ENCODE data around the gene DNAJC15. TPM values are rescaled to one million over a fixed set of nuclear protein-coding genes. Genes with fewer than 3 reads are reported as not detected.

DNAJC15 gene
- polyA plus RNA-seq, 1 donor from 2014 or later = 36.7 TPM

GRCh38 chr13:43102304-43102703 lies 78.9 kb downstream of the DNAJC15 start:
- H3K4me1 Mint-ChIP-seq = peaks cover 2 to 13% (median 12%) of the 10 kb centered on the region in 3 donors
- peaks cover 1 to 6% (median 1%) of the 10 kb centered on the region in 3 donors for H3K9me3 Mint-ChIP-seq
- no peak overlapping the region for H3K4me3 Mint-ChIP-seq
- no peaks in the 10 kb centered on the region for H3K27me3 Mint-ChIP-seq
- peaks cover 10% of the 10 kb centered on the region for H3K36me3 Mint-ChIP-seq
- H3K27ac Mint-ChIP-seq = no peak overlapping the region

GRCh38 chr13:43107780-43108179 lies 84.4 kb downstream of the DNAJC15 start:
- Mint-ChIP-seq H3K9me3 (no peaks in the 10 kb centered on the region), H3K27me3 (no peaks in the 10 kb centered on the region), H3K4me3 (no peak overlapping the region), H3K4me1 (peaks cover 0 to 3% (median 1%) of the 10 kb centered on the region in 3 donors), H3K27ac (no peak overlapping the region), H3K36me3 (no peaks in the 10 kb centered on the region)

- no peak overlapping the region for H3K27ac Mint-ChIP-seq
- no peaks in the 10 kb centered on the region for H3K9me3 Mint-ChIP-seq
- H3K27me3 Mint-ChIP-seq = no peaks in the 10 kb centered on the region
These were observed 86.7 kb downstream of the DNAJC15 start for GRCh38 chr13:43110036-43110435.

GRCh38 chr13:43110658-43111057 lies 87.3 kb downstream of the DNAJC15 start:
- Mint-ChIP-seq H3K36me3 (no peaks in the 10 kb centered on the region), H3K9me3 (no peaks in the 10 kb centered on the region), H3K27me3 (no peaks in the 10 kb centered on the region), H3K4me3 (no peak overlapping the region), H3K27ac (no peak overlapping the region), H3K4me1 (no peaks in the 10 kb centered on the region)

More at GRCh38 chr13:43110036-43110435, 86.7 kb downstream of the DNAJC15 start:
- Mint-ChIP-seq H3K4me1 (no peaks in the 10 kb centered on the region), H3K4me3 (no peak overlapping the region), H3K36me3 (no peaks in the 10 kb centered on the region)

GRCh38 chr13:43111559-43112400 lies 88.4 kb downstream of the DNAJC15 start:
- H3K27ac Mint-ChIP-seq = peak overlapping the region in 1 of 3 donors; percentile 5
- no peaks in the 10 kb centered on the region for H3K27me3 Mint-ChIP-seq
- H3K4me1 Mint-ChIP-seq = no peaks in the 10 kb centered on the region
- no peaks in the 10 kb centered on the region for H3K9me3 Mint-ChIP-seq
- H3K36me3 Mint-ChIP-seq = no peaks in the 10 kb centered on the region
- H3K4me3 Mint-ChIP-seq = no peak overlapping the region

GRCh38 chr13:43113603-43114002 lies 90.2 kb downstream of the DNAJC15 start:
- H3K36me3 Mint-ChIP-seq = no peaks in the 10 kb centered on the region
- no peaks in the 10 kb centered on the region for H3K9me3 Mint-ChIP-seq
- no peak overlapping the region for H3K4me3 Mint-ChIP-seq
- H3K27ac Mint-ChIP-seq = no peak overlapping the region
- no peaks in the 10 kb centered on the region for H3K27me3 Mint-ChIP-seq
- no peaks in the 10 kb centered on the region for H3K4me1 Mint-ChIP-seq

GRCh38 chr13:43114504-43114903 lies 91.1 kb downstream of the DNAJC15 start:
- Mint-ChIP-seq H3K4me1 (no peaks in the 10 kb centered on the region), H3K27ac (no peak overlapping the region), H3K4me3 (no peak overlapping the region), H3K9me3 (no peaks in the 10 kb centered on the region), H3K27me3 (peaks cover 2% of the 10 kb centered on the region), H3K36me3 (no peaks in the 10 kb centered on the region)

- Mint-ChIP-seq H3K4me3 (no peak overlapping the region), H3K9me3 (no peaks in the 10 kb centered on the region), H3K4me1 (no peaks in the 10 kb centered on the region), H3K36me3 (no peaks in the 10 kb centered on the region), H3K27ac (peak overlapping the region in 1 of 3 donors; percentile 27), H3K27me3 (peaks cover 2% of the 10 kb centered on the region)
These were observed 91.8 kb downstream of the DNAJC15 start for GRCh38 chr13:43115141-43115540.

GRCh38 chr13:43116242-43116641 lies 92.9 kb downstream of the DNAJC15 start:
- Mint-ChIP-seq H3K4me3 (no peak overlapping the region), H3K27me3 (peaks cover 2% of the 10 kb centered on the region), H3K27ac (no peak overlapping the region), H3K9me3 (no peaks in the 10 kb centered on the region), H3K4me1 (no peaks in the 10 kb centered on the region), H3K36me3 (no peaks in the 10 kb centered on the region)

- H3K27me3 Mint-ChIP-seq = peaks cover 2% of the 10 kb centered on the region
- no peaks in the 10 kb centered on the region for H3K4me1 Mint-ChIP-seq
- H3K4me3 Mint-ChIP-seq = no peak overlapping the region
- no peaks in the 10 kb centered on the region for H3K9me3 Mint-ChIP-seq
- H3K27ac Mint-ChIP-seq = no peak overlapping the region
- H3K36me3 Mint-ChIP-seq = no peaks in the 10 kb centered on the region
These were observed 95.1 kb downstream of the DNAJC15 start for GRCh38 chr13:43118521-43118920.

GRCh38 chr13:43119206-43119605 lies 95.8 kb downstream of the DNAJC15 start:
- Mint-ChIP-seq H3K4me3 (no peak overlapping the region), H3K9me3 (no peaks in the 10 kb centered on the region), H3K4me1 (no peaks in the 10 kb centered on the region), H3K27me3 (peaks cover 4% of the 10 kb centered on the region), H3K27ac (no peak overlapping the region), H3K36me3 (no peaks in the 10 kb centered on the region)

GRCh38 chr13:43122791-43123190 lies 99.4 kb downstream of the DNAJC15 start:
- Mint-ChIP-seq H3K27ac (no peak overlapping the region), H3K27me3 (peaks cover 8% of the 10 kb centered on the region), H3K4me3 (no peak overlapping the region), H3K9me3 (peaks cover 0 to 2% (median 0%) of the 10 kb centered on the region in 3 donors), H3K4me1 (peaks cover 5 to 12% (median 5%) of the 10 kb centered on the region in 3 donors), H3K36me3 (no peaks in the 10 kb centered on the region)

GRCh38 chr13:43123856-43124255 lies 100.5 kb downstream of the DNAJC15 start:
- H3K36me3 Mint-ChIP-seq = no peaks in the 10 kb centered on the region
- H3K27ac Mint-ChIP-seq = no peak overlapping the region
- peaks cover 0 to 2% (median 0%) of the 10 kb centered on the region in 3 donors for H3K9me3 Mint-ChIP-seq
- H3K4me1 Mint-ChIP-seq = peaks cover 12 to 21% (median 16%) of the 10 kb centered on the region in 3 donors
- H3K27me3 Mint-ChIP-seq = peaks cover 15% of the 10 kb centered on the region
- H3K4me3 Mint-ChIP-seq = no peak overlapping the region

GRCh38 chr13:43124490-43124889 lies 101.1 kb downstream of the DNAJC15 start:
- Mint-ChIP-seq H3K4me3 (no peak overlapping the region), H3K4me1 (peaks cover 13 to 26% (median 22%) of the 10 kb centered on the region in 3 donors), H3K27ac (no peak overlapping the region), H3K9me3 (peaks cover 0 to 2% (median 0%) of the 10 kb centered on the region in 3 donors), H3K36me3 (no peaks in the 10 kb centered on the region), H3K27me3 (peaks cover 17% of the 10 kb centered on the region)

GRCh38 chr13:43126420-43126819 lies 103.0 kb downstream of the DNAJC15 start:
- H3K9me3 Mint-ChIP-seq = peaks cover 0 to 2% (median 0%) of the 10 kb centered on the region in 3 donors
- no peak overlapping the region for H3K27ac Mint-ChIP-seq
- no peaks in the 10 kb centered on the region for H3K36me3 Mint-ChIP-seq
- H3K4me1 Mint-ChIP-seq = peaks cover 15 to 27% (median 25%) of the 10 kb centered on the region in 3 donors
- peaks cover 19% of the 10 kb centered on the region for H3K27me3 Mint-ChIP-seq
- peak overlapping the region in 1 of 4 donors; percentile 72 for H3K4me3 Mint-ChIP-seq
